ENCODE measurements around the gene TNS2.

The TNS2 gene

DNA sequence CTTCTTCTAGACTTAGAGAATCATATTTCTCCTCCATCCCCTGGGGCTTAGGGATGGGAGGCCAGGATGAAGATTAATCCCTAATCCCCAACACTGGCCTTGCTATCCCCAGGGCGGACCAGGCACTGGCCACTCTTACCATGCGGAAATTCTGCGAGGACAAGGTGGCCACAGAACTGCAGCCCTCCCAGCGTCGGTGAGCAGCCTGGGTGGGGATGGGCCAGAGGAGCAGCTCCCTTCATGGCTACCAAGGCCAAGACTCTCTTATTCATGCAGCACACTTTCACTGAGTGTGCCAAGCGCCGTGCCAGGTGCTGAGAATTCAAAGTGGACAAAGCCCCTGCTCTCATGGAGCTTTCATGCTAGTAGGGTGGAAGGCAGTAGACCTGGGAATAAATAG lies 7.0 kb downstream of the TNS2 start:
- DNase-seq, result no peak

DNA sequence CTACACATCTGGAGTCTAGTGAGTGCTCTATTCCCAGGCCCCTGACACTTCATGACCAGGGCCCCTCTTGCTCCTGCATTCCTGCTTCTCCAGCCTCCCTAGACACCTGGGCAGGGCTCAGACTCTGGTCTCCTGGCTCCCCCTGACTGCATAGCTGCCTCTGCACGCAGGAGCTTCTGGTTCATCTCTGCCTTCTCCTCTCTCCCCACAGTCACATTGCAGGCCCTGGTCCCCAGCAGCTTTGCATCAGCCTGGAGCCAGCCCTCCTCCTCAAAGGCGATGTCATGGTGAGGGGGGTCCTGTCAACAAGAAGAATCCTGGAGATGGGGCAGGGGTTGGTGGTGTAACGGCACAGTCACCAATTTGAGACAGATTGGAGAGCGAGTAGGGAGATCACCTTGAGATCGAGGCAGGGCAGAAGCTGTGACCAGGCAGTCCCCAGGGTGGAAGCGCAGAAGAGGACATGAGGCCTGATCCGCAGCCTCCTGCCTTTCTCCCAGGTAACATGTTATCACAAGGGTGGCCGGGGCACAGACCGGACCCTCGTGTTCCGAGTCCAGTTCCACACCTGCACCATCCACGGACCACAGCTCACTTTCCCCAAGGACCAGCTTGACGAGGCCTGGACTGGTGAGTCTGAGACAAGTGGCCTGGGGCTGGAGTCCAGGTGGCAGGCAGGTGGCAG lies 8.1 kb downstream of the TNS2 start:
- no peak for DNase-seq

DNA sequence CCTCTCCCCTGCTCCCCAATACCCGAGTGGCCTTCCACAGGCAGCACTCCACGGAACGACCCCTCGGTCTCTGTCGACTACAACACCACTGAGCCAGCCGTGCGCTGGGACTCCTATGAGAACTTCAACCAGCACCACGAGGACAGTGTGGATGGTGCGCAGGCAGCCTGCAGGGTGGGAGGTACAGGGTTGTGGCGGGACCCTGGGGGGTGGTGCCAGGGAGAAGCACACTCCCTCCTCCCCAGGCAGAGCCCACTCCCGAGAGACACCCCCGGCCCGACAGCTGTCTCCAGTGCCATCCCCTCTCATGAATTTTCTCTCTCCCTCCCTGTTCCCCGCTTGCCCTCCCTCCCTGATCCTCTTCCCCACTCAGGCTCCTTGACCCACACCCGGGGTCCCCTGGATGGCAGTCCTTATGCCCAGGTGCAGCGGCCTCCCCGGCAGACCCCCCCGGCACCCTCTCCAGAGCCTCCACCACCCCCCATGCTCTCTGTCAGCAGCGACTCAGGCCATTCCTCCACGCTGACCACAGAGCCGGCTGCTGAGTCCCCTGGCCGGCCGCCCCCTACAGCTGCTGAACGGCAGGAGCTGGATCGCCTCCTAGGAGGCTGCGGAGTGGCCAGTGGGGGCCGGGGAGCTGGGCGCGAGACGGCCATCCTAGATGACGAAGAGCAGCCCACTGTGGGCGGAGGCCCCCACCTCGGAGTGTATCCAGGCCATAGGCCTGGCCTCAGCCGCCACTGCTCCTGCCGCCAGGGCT lies 9.0 kb downstream of the TNS2 start:
- no peak for DNase-seq

DNA sequence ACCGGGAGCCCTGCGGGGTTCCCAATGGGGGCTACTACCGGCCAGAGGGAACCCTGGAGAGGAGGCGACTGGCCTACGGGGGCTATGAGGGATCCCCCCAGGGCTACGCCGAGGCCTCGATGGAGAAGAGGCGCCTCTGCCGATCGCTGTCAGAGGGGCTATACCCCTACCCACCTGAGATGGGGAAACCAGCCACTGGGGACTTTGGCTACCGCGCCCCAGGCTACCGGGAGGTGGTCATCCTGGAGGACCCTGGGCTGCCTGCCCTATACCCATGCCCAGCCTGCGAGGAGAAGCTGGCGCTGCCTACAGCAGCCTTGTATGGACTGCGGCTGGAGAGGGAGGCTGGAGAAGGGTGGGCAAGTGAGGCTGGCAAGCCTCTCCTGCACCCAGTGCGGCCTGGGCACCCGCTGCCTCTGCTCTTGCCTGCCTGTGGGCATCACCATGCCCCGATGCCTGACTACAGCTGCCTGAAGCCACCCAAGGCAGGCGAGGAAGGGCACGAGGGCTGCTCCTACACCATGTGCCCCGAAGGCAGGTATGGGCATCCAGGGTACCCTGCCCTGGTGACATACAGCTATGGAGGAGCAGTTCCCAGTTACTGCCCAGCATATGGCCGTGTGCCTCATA lies 9.7 kb downstream of the TNS2 start:
- no peak for DNase-seq

DNA sequence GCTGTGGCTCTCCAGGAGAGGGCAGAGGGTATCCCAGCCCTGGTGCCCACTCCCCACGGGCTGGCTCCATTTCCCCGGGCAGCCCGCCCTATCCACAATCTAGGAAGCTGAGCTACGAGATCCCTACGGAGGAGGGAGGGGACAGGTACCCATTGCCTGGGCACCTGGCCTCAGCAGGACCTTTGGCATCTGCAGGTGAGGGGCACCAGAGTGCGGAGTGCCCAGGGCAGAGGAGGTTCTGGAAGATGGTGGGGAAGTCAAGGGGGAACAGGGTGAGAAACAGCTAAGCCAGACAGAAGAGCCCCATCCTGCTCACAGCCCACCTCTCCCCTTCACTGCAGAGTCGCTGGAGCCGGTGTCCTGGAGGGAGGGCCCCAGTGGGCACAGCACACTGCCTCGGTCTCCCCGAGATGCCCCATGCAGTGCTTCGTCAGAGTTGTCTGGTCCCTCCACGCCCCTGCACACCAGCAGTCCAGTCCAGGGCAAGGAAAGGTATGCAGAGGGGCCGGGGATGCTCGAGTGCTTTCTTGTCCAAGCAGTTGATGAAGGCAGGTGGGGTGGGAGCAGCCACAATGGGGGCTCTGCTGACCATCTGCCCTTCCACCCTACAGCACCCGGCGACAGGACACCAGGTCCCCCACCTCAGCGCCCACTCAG lies 10.3 kb downstream of the TNS2 start:
- no peak for DNase-seq

DNA sequence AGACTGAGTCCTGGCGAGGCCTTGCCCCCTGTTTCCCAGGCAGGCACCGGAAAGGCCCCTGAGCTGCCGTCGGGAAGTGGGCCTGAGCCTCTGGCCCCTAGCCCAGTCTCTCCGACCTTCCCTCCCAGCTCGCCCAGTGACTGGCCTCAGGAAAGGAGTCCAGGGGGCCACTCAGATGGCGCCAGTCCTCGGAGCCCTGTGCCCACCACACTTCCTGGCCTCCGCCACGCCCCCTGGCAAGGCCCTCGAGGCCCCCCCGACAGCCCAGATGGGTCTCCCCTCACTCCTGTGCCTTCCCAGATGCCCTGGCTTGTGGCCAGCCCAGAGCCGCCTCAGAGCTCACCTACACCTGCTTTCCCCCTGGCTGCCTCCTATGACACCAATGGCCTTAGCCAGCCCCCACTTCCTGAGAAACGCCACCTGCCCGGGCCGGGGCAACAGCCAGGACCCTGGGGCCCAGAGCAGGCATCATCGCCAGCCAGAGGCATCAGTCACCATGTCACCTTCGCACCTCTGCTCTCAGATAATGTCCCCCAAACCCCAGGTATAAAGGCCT lies 10.9 kb downstream of the TNS2 start:
- no peak for DNase-seq

DNA sequence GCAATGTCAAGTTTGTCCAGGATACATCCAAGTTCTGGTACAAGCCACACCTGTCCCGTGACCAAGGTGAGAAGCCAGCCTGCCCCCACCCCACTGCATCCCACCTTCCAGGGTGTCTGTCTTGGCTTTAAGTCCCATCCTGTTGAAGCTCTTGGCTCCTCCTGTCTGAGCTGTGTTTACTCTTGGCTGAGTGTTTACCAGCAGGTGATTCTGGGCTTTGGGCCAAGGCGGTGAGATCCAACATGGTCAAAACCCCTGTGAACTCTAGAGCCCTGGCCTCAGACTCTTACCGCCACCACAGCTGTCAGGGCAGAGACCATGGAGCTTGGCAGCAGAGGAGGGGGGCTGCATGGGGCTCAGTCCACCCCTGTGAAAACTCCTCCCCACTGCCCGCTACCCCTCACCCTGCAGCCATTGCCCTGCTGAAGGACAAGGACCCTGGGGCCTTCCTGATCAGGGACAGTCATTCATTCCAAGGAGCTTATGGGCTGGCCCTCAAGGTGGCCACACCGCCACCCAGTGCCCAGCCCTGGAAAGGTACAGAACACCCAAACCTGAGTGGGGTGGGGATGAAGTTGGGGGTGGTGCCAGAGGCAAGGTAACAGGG lies 11.6 kb downstream of the TNS2 start:
- no peak for DNase-seq

DNA sequence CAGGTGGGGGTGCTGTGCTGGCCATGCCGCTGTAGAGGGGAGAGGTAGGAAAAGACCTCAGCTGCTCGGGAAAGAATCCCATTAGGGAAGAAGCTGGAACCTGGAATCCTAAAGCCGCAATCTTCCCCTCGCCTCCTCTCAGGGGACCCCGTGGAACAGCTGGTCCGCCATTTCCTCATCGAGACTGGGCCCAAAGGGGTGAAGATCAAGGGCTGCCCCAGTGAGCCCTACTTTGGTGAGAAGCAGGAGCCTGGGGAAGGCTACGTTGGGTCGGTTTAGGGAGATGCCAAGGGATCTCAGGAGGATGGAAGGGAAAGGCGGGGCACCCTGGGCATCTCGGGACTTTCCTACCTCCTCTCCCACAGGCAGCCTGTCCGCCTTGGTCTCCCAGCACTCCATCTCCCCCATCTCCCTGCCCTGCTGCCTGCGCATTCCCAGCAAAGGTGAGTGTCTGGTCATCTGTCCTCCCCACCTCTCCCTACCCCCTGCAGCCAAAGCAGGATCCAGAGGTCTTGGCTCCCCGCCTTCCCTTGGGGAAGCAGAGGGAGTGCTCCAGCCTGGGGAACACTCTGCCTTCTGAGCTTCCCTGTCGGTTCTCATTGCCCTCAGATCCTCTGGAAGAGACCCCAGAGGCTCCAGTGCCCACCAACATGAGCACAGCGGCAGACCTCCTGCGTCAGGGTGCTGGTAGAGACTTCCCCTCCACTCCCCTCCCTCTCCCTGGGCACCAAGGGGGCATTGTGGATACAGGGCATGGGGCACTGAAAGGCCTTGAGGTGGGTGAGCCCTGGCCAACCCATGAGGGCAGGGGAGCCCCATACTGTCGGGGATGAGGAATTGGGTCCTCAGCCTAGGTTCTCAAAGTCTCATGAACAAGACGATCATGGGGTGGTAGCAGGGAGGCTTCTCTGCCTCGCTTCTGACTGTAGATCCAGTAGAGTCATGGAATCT lies 12.4 kb downstream of the TNS2 start:
- no peak for DNase-seq

DNA sequence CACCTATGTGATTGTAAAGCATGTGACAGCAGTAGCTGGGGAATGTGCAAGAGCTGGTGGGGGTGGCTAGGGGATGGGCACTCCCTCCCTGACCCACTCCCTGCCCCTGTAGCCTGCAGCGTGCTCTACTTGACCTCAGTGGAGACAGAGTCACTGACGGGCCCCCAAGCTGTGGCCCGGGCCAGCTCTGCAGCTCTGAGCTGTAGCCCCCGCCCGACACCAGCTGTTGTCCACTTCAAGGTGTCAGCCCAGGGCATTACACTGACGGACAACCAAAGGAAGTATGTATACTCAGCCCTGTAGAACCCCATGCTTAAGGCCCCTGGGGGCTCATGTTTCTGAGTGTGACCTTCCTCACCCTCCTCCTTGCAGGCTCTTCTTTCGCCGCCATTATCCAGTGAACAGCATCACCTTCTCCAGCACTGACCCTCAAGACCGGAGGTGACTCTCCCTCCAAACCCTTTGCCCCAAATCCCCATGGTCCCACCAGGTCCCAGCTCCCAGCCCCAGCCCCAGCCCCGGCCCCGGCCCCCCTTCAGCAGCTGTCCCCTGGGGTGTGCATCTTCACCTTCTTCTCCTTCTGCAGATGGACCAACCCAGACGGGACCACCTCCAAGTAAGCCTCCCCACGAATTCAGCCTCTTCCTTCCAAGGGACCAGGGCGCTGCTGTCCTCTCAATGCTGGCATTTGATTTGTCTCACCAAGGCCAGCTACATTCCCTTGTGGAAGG lies 13.3 kb downstream of the TNS2 start:
- no peak for DNase-seq

DNA sequence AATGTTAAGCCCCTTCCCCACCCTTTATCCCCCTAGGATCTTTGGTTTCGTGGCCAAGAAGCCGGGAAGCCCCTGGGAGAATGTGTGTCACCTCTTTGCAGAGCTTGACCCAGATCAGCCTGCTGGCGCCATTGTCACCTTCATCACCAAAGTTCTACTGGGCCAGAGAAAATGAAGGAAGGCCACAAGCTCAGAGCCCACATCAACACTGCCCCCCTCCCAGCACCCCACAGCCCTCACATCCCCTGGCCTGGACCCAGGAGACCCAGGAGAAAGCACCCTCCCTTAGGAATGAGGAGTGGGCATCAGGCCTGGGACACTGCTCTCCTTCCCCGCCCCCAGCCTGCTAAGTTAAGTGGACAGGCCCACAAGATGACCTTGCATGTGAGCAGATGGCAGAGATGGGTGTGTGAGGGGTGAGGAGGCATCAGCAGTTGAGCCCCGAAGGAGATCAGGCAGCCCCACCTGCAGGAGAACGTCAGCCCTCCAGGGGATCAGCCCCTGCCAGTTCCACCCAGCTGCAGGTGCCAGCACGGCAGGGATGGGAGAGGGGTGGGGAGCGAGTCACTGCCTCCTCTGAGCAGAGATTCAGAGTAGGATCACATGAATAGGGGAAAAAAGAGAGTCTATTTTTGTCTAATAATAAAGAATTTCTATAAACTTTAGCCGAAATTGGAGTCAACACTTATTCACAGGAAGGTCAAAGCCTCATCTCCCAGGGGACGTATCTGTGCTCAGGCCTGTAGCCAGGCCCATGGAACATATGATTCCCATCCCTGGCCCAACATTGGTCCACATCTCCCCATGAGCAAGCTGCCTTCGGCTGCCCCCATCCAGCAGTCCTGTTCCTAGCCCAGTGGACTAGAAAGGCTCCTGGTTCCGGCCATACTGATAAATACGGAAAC lies 14.1 kb downstream of the TNS2 start:
- no peak for DNase-seq

DNA sequence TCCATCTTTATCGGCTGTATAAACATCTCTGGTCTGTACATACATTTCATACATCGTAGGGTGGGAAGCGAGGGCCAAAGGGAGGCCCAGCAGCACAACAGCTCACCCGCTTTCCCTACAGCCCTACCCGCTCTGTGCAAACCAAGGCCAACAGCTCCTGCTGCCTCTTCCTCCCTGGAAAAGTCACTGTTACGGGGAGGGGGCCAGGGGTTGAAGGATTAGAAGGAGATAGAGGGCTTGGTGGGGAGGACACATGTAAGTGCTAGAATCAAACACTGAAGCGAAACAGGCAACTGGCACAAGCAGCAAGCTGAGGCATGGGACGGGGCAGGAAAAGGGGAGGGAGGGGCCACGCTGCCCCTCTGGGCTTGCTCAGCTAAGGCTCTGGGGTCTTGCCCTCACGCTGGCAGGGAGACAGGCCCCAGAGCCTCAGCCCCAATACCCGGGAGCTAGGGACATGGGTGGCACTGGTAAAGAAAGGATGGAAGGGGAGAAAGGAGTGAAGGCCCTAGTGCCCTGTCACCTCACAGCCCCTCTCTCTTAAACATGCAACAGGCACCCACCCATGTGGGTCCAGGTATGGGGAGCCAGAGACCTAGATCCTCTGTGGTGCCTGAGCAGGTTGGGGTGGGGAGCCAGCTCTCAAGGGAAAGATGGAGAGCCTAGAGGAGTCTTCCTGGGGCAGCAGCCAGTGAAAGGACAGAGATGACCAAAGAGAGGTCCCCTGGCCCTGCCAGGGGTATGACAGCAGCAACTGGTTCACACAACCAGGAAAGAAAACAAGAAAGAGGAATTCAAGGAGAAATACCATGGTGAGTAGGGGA lies 15.0 kb downstream of the TNS2 start:
- no peak for DNase-seq

DNA sequence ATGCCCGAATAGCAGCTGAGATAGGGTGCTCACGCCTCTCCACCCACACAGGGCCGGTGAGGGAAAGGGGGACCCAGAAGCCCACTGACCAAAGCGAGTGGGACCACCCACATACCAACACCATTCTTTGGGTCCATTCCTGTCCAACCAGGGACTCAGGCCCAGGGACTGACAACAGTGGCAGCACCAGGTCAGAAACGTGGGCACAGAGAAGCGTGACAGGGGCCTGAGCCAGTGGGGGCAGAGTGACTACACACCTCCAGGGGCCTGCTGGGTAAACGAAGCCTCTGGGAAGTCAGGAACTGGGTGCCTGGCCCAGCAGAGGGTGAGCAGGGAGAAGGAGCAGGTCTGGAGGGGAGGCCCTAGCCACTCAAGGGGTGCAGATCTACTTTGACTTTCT lies 15.6 kb downstream of the TNS2 start:
- no peak for DNase-seq

DNA sequence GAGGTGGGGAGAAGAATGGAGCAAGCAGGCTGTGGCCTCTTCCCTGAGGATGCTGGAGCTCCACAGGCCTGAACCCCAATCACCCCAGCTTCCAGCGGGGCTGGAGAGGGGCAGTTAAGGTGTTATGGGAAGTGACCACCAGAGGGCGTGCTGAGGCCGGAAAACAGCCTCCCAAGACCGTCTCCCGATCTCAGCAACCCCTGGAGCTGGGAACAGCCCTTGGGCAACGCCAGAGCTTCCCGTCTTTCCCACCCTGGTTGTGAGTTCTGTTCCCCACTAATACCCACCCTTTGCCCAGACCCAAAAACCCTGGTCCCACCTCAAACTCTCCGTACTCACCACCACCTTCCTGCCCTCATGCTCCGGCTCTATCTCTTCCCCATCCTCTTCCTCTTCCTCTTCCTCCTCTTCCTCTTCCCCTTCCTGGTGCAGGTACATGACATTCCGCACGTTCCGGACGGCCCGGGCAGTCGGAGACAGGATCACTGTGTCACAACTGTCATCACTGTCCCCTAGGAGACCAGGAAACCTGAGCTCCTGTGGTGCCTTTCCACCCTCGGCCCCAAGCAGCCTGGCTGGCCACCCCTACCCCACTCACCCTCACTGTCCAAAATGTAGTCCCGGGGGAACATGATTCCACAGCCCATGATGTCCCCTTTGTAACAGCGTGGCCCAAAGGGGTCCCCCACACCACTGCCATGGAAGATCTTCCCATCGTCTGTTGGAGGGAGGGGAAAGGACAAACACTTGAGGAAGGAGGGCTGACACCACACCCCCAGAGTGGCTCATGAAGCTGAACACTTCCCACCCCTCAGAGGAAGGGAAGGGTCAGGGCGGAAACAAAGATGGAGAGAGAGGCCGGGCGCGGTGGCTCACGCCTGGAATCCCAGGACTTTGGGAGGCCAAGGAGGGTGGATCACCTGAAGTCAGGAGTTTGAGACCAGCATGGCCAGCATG lies 16.4 kb downstream of the TNS2 start:
- DNase-seq, result no peak

DNA sequence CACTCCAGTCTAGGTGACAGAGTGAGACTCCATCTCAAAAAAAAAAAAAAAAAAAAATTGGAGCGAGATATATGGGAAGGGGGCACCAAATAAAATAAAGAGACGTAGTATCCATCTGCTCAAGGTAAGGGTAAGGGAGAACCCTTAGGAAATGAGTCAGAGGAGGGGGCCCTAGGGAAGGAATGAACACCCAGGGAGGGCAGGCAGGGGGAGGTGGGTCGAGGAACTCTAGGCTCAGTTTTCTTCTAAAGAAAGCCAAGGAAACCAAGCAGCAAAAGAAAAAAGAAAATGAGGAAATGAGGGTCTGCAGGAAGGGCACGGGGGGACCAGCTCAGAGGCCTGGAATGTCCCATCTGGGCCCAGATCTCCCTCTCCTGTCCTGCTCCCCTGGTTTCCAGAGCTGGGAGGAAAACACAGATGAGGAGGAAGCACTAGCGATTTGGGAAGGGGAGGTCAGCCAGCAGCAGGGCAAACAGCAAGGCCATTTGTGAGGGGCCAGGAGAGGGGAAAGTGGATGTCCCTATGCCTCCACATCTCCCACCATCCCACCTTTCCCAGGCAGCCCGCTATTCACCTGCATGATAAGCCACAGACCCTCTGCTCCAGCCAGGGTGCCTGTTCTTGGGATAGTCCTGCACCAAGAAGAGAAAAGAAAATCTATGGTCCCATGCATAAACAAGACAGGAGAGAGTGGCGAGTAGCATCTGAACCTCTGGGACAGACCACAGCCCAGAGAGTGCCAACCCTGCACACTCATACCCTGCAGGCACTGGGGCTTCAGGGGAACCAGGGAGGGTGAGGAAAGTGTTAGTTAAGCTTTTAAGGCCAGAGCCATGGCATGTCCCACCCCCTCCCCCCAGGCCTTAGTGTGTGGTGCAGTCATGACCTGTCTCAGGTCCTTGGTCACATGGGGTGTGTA lies 17.5 kb downstream of the TNS2 start:
- no peak for DNase-seq

DNA sequence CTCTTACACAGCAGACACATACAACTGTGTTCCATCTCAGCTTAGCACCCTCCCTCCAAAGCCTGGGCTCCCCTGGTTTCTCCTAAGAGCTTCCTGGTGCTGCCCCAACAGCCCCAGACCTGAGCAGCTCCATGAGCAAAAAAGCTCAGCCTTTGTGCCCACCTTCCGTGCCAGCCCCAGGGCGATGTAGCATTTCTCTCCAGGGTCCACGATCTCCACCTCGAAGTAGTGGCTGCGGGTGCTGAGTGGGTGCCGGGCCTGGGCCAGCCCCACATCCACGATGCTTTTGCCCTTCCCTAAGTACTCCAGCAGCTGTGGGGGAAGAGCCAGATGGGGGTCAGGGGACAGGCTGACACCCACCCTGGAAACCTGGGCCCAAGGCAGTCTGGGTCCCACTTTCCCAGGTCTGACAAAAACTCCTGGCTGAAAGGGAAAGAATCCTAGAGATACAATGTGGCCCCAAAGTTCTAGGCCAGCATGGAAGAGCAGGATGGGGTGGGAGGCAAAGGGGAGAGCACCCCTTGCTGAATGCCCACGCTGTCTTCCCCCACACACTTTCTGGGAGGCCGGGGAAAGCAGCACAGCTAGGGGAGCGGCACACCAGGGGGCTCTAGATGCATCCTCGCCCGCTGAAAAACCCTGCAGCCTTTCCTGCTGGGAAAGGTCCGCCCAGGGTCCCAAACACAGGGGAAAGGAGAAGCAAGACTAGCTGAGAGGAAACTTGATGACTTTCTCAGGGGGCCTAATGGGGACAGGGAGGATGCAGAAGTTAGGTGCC lies 18.3 kb downstream of the TNS2 start:
- DNase-seq, result no peak
